RWPE2 (cell line): Measurements from ENCODE around the gene TMEM59L.

Experiments used
- ATAC-seq: fragments of 200-7000 bp; cut with Tn5 transposase; 3 replicates; pipeline ENCODE4 v1.9.1; 2021; ENCODE audit warnings: low read depth
- DNase-seq: peaks from one replicate; pipeline ENCODE4 v3.0.0-alpha.2; 2020; ENCODE audit warnings: low spot score
- H3K27ac ChIP-seq: fragments of 450-650 bp; 2 replicates; pipeline ENCODE4 v1.5.1; 2017; ENCODE audit warnings: mild to moderate bottlenecking; ENCODE audit not compliant: poor library complexity, severe bottlenecking
- H3K27me3 ChIP-seq: fragments of 250-450 bp; sonication (Bioruptor Pico); 2 replicates; pipeline ENCODE4 v1.5.1; 2021; ENCODE audit warnings: mild to moderate bottlenecking, moderate library complexity; ENCODE audit not compliant: insufficient read depth, poor library complexity, severe bottlenecking
- H3K36me3 ChIP-seq: fragments of 250-450 bp; sonication (Bioruptor Pico); 2 replicates; pipeline ENCODE4 v1.5.1; 2020; ENCODE audit warnings: low read depth, mild to moderate bottlenecking, moderate library complexity
- H3K4me1 ChIP-seq: fragments of 250-450 bp; sonication (Bioruptor Pico); 2 replicates; pipeline ENCODE4 v1.5.1; 2021; ENCODE audit warnings: mild to moderate bottlenecking, moderate library complexity; ENCODE audit not compliant: insufficient read depth, poor library complexity, severe bottlenecking
- H3K4me3 ChIP-seq: fragments of 250-450 bp; sonication (Bioruptor Pico); 2 replicates; pipeline ENCODE4 v1.5.1; 2021; ENCODE audit warnings: mild to moderate bottlenecking, moderate library complexity; ENCODE audit not compliant: severe bottlenecking
- H3K9me3 ChIP-seq: fragments of 250-450 bp; sonication (Bioruptor Pico); 2 replicates; pipeline ENCODE4 v1.5.1; 2021; ENCODE audit warnings: mild to moderate bottlenecking, moderate library complexity; ENCODE audit not compliant: severe bottlenecking
- TF ChIP-seq, protein P1 (sequence below): fragments of 450-650 bp; IDR thresholded peaks from one replicate; pipeline ENCODE4 v1.5.1; 2017; ENCODE audit warnings: mild to moderate bottlenecking, moderate library complexity; ENCODE audit not compliant: poor library complexity, severe bottlenecking

The TMEM59L gene

DNA sequence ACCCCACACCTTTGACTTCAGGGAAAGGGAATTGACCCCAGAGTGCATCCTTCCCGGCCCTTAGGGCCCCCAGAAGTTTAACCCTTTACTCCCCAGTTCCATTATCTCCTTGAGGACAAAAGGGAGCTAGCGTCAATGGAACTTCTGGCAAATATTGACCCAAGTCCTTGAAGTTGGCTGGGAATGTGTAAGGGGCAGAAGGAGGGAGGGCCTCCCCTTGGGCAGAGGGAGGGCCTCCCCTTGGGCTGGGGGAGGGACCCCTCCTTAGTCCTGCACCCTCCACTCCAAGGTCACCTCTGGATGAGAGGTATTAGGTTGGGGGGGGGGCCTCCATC is 3.0 kb upstream of the TMEM59L start:
- peaks cover 91% of the 10 kb centered on the region for H3K27me3 ChIP-seq
- H3K4me3 ChIP-seq: no peak overlapping the region
- TF ChIP-seq, protein P1, sequence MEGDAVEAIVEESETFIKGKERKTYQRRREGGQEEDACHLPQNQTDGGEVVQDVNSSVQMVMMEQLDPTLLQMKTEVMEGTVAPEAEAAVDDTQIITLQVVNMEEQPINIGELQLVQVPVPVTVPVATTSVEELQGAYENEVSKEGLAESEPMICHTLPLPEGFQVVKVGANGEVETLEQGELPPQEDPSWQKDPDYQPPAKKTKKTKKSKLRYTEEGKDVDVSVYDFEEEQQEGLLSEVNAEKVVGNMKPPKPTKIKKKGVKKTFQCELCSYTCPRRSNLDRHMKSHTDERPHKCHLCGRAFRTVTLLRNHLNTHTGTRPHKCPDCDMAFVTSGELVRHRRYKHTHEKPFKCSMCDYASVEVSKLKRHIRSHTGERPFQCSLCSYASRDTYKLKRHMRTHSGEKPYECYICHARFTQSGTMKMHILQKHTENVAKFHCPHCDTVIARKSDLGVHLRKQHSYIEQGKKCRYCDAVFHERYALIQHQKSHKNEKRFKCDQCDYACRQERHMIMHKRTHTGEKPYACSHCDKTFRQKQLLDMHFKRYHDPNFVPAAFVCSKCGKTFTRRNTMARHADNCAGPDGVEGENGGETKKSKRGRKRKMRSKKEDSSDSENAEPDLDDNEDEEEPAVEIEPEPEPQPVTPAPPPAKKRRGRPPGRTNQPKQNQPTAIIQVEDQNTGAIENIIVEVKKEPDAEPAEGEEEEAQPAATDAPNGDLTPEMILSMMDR: no peak
- ATAC-seq (no peak), DNase-seq (no peak)
- peaks cover 8% of the 10 kb centered on the region for H3K4me1 ChIP-seq
- H3K9me3 ChIP-seq: no peaks in the 10 kb centered on the region
- H3K27ac ChIP-seq: no peak overlapping the region
- no peaks in the 10 kb centered on the region for H3K36me3 ChIP-seq

DNA sequence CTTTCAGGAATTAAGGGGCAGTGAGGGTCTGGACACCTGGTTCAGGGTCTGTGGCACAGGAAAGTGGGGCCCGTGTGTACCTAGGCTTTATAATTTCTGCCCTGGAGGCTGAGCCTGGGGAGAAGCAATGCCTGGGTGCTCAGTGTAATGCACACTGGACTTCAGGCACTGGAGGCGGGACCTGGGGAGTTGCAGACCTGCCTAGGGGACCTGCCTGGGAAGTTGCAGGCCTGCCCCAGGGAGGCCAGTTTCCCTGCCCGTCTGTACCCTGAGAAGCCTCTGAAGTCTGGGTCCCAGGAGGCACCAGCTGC is 2.5 kb upstream of the TMEM59L start:
- H3K27me3 ChIP-seq: peaks cover 89% of the 10 kb centered on the region
- H3K36me3 ChIP-seq: no peaks in the 10 kb centered on the region
- no peak for DNase-seq
- H3K27ac ChIP-seq: no peak overlapping the region
- no peak overlapping the region for H3K4me3 ChIP-seq
- H3K9me3 ChIP-seq: no peaks in the 10 kb centered on the region
- 0 out of 3 replicates have a peak, but pooled peaks have one; percentile 22 for ATAC-seq
- peaks cover 8% of the 10 kb centered on the region for H3K4me1 ChIP-seq
- TF ChIP-seq, protein P1: no peak

DNA sequence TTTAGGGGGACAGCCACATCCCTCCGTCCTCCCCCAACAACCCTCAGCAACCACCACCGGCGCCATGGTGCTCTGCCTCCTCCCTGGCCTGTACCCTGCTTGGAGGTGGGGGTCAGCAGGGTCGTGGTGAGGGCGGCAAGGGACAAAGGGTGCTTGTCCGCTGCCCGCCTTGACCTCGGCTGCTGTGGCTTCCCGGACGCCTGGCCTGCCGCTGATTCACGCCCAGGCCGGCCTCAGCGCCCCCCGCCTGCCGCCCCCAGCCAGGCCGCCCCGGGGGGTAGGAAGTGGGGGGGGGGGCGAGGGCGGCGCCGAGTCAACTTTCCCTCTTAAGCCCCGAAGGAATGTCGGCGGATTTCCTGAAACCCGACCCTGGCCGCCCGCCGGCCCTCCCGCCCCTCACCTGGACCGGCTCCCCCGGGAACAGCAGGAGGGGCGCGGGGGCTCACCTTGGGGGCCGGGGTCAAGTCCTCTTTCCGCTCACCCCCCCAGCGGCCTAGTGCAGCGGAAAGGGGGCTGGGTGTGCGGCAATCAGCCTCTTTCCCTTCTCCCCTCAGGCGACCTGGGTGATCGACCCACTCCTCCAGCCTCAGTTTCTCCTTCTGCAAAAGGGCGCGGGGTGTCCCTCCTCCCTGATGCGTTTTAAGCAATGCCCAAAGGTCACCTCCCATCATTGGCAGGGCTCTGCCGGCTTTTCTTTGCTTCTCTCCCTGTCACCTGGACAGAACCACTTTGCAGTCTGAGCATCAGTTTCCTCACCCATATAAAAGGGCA is 1.9 kb upstream of the TMEM59L start:
- Histone ChIP-seq H3K4me3 (no peak overlapping the region), H3K4me1 (peaks cover 8% of the 10 kb centered on the region)

DNA sequence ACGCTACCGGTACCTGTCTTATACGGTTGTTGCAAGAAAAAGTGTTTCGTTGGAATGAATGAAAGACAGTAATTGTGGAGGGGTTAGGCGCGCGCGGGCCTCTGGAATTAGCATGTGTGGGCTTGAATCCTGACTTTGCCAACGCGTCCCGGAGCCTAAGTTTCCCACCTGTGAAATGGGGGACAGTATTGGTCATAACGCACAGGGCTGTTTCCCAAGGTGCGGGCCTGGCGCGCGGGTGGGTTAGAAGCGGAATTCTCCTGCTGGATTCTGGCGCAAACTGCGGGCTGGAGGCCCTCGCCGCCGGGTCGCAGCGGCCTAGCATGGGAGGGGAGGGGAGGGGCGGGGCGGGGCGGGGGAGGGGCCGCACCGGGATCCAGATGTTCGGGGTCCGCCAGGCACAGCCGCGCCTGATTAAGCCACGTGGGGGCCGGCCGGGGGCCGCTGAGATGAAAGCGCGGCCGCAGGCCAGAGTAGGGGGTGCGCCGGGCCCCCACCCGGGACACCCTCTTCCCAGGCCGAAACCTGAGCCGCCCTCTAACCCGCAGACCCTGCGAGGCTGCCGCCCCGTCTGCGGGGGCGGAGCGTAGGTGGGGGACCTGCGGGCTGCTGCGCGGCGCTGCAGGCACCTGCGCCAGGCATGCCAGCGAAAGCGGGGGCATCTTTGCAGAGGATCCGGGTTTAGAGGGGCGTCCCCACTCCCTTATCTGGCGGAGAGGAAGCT is 1.2 kb upstream of the TMEM59L start:
- H3K4me3 ChIP-seq: no peak overlapping the region
- no peak overlapping the region for H3K27ac ChIP-seq
- H3K4me1 ChIP-seq: peaks cover 8% of the 10 kb centered on the region
- ATAC-seq: no peak
- H3K36me3 ChIP-seq: no peaks in the 10 kb centered on the region
- H3K27me3 ChIP-seq: peaks cover 78% of the 10 kb centered on the region
- peak; percentile 50 for DNase-seq
- TF ChIP-seq, protein P1: no peak
- no peaks in the 10 kb centered on the region for H3K9me3 ChIP-seq

More for the DNA sequence above, 1.9 kb upstream of the TMEM59L start:
- Histone ChIP-seq H3K9me3 (no peaks in the 10 kb centered on the region), H3K27ac (no peak overlapping the region), H3K36me3 (no peaks in the 10 kb centered on the region), H3K27me3 (peaks cover 84% of the 10 kb centered on the region)
- TF ChIP-seq, protein P1: no peak
- ATAC-seq (no peak), DNase-seq (peak; percentile 48)
